Gastroesophageal sphincter (tissue), 4 donors: ENCODE data around the gene PDPN. TPM values are rescaled to one million over a fixed set of nuclear protein-coding genes. Genes with fewer than 3 reads are reported as not detected.

Source experiments
- ATAC-seq: fragments of 150-250 bp; one replicate; pipeline ENCODE4 v1.9.1; 2016; ENCODE audit warnings: mild to moderate bottlenecking, moderate library complexity
- H3K27ac ChIP-seq, 4 donors: fragments of 200-600 bp; sonication (generic) in 3 of 4; 1 replicate in 3 of 4; 2 replicates in 1 of 4; pipeline ENCODE4 v1.5.1; 2016 to 2019
- H3K27me3 ChIP-seq: fragments of 200-600 bp; sonication (generic); one replicate; pipeline ENCODE4 v1.5.1; 2019
- H3K36me3 ChIP-seq, 2 donors: fragments of 200-600 bp; sonication (generic); one replicate each; pipeline ENCODE4 v1.5.1; 2019; ENCODE audit warnings: control low read depth in 1 of 2
- H3K4me1 ChIP-seq, 3 donors: fragments of 200-600 bp; sonication (generic); 1 replicate in 2 of 3; 2 replicates in 1 of 3; pipeline ENCODE4 v1.5.1; 2016 to 2019; ENCODE audit warnings: control low read depth in 2 of 3
- H3K4me3 ChIP-seq, 2 donors: fragments of 200-600 bp; sonication (generic); one replicate each; pipeline ENCODE4 v1.5.1; 2019; ENCODE audit warnings: mild to moderate bottlenecking in 1 of 2, moderate library complexity in 1 of 2
- H3K9me3 ChIP-seq, 3 donors: fragments of 200-600 bp; sonication (generic); one replicate each; pipeline ENCODE4 v1.5.1; 2017 to 2019; ENCODE audit warnings: control low read depth in 2 of 3
- EP300 ChIP-seq: sonication (generic); formaldehyde crosslinking; IDR thresholded peaks from one replicate; pipeline ENCODE4 v1.6.1; 2017; ENCODE audit warnings: antibody characterized with exemption, mild to moderate bottlenecking
- POLR2A ChIP-seq, 2 donors: fragments of 450-650 bp; IDR thresholded peaks; one replicate each; pipeline ENCODE4 v1.6.1; 2017; ENCODE audit warnings: antibody characterized with exemption in 2 of 2, mild to moderate bottlenecking in 2 of 2, moderate library complexity in 1 of 2
- POLR2AphosphoS5 ChIP-seq: sonication (generic); formaldehyde crosslinking; IDR thresholded peaks from one replicate; pipeline ENCODE4 v1.6.1; 2017; ENCODE audit warnings: antibody characterized with exemption
- WGBS, 2 donors: methylation state at CpG; one replicate each; pipeline ENCODE4 v1.1.5; 2018; ENCODE audit warnings: low coverage in 1 of 2; 5-methylcytosine and 5-hydroxymethylcytosine counted together
- total RNA-seq, 4 donors: library from RNA; depleted of rRNA; stranded (reverse); fragments of >200 nt; gene quantifications; one replicate each; pipeline ENCODE4 v1.1.0, GENCODE V29; 2016
- TF ChIP-seq, protein P1 (sequence below), 4 experiments: fragments of 200-600 bp in 2 of 4; fragments of 450-650 bp in 2 of 4; sonication (generic) in 1 of 4; IDR thresholded peaks; one replicate each; pipeline ENCODE4 v1.5.1; 2017 to 2019; ENCODE audit warnings: antibody characterized with exemption in 4 of 4, mild to moderate bottlenecking in 2 of 4, moderate library complexity in 2 of 4

The PDPN gene
- total RNA-seq, 4 donors from 2014 or later, result 10.9 to 31.6 (median 17.3) TPM

- no peak for TF ChIP-seq POLR2A (IDR thresholded peaks at IDR 0.05)
- no peak for TF ChIP-seq EP300
- TF ChIP-seq POLR2AphosphoS5, result no peak
- TF ChIP-seq, protein P1, sequence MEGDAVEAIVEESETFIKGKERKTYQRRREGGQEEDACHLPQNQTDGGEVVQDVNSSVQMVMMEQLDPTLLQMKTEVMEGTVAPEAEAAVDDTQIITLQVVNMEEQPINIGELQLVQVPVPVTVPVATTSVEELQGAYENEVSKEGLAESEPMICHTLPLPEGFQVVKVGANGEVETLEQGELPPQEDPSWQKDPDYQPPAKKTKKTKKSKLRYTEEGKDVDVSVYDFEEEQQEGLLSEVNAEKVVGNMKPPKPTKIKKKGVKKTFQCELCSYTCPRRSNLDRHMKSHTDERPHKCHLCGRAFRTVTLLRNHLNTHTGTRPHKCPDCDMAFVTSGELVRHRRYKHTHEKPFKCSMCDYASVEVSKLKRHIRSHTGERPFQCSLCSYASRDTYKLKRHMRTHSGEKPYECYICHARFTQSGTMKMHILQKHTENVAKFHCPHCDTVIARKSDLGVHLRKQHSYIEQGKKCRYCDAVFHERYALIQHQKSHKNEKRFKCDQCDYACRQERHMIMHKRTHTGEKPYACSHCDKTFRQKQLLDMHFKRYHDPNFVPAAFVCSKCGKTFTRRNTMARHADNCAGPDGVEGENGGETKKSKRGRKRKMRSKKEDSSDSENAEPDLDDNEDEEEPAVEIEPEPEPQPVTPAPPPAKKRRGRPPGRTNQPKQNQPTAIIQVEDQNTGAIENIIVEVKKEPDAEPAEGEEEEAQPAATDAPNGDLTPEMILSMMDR (IDR thresholded peaks at IDR 0.05), result no peak
- no peak overlapping the region for H3K27ac ChIP-seq
- no peaks in the 10 kb centered on the region for H3K27me3 ChIP-seq
- ATAC-seq, result no peak
- no peaks in the 10 kb centered on the region for H3K4me1 ChIP-seq
- H3K4me3 ChIP-seq, result no peak overlapping the region
- no peaks in the 10 kb centered on the region for H3K36me3 ChIP-seq
- 85 to 90% methylated on average over 6 of the region's 6 CpGs for WGBS, 2 donors
- peaks cover 0 to 6% (median 0%) of the 10 kb centered on the region in 3 donors for H3K9me3 ChIP-seq
Observed at GRCh38 chr1:13624526-13624925, 40.9 kb downstream of the PDPN start.

- no peak for ATAC-seq
- H3K9me3 ChIP-seq, result peaks cover 0 to 7% (median 0%) of the 10 kb centered on the region in 3 donors
- H3K27me3 ChIP-seq, result no peaks in the 10 kb centered on the region
- H3K4me1 ChIP-seq, result no peaks in the 10 kb centered on the region
- no peak for TF ChIP-seq POLR2AphosphoS5
- no peak for TF ChIP-seq POLR2A (IDR thresholded peaks at IDR 0.05)
- no peaks in the 10 kb centered on the region for H3K36me3 ChIP-seq
- H3K27ac ChIP-seq, result no peak overlapping the region
- no peak overlapping the region for H3K4me3 ChIP-seq
Observed at GRCh38 chr1:13627127-13627526, 43.5 kb downstream of the PDPN start.

GRCh38 chr1:13628218-13628617 lies 44.6 kb downstream of the PDPN start:
- no peaks in the 10 kb centered on the region for H3K27me3 ChIP-seq
- H3K27ac ChIP-seq, result no peak overlapping the region
- TF ChIP-seq POLR2A (IDR thresholded peaks at IDR 0.05) (no peak), EP300 (no peak), POLR2AphosphoS5 (no peak)
- TF ChIP-seq, protein P1 (IDR thresholded peaks at IDR 0.05), result no peak
- no peak overlapping the region for H3K4me3 ChIP-seq
- 63% methylated on average over 3 of the region's 3 CpGs; no CpG with 5 or more reads in 1 of the 2 donors for WGBS, 2 donors
- ATAC-seq, result no peak
- H3K4me1 ChIP-seq, result no peaks in the 10 kb centered on the region
- H3K36me3 ChIP-seq, result no peaks in the 10 kb centered on the region
- peaks cover 0 to 11% (median 0%) of the 10 kb centered on the region in 3 donors for H3K9me3 ChIP-seq

DNA sequence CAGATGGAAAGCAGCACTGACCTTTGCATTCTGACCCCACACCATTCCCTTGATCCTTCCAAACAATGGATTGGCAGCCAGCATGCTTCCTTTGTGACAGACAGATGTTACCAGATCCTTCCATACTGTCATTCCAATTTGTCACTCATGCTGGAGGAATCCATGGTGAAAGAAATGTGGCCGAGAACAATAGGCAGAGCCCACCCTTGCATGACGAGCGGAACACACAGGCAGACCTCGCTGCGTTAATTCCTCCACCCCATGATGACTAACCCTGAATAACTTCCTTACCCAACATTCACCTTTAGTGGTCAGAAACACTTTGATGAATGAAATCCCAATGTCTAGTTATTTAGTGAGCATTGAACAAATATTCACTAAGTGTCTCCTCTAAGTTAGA lies 45.1 kb downstream of the PDPN start:
- no peaks in the 10 kb centered on the region for H3K36me3 ChIP-seq
- H3K9me3 ChIP-seq, result peaks cover 0 to 11% (median 0%) of the 10 kb centered on the region in 3 donors
- no peak overlapping the region for H3K4me3 ChIP-seq
- H3K27me3 ChIP-seq, result no peaks in the 10 kb centered on the region
- no peaks in the 10 kb centered on the region for H3K4me1 ChIP-seq
- no peak for ATAC-seq
- no peak for TF ChIP-seq POLR2A (IDR thresholded peaks at IDR 0.05)
- TF ChIP-seq POLR2AphosphoS5, result no peak
- TF ChIP-seq, protein P1 (IDR thresholded peaks at IDR 0.05), result no peak
- TF ChIP-seq EP300, result no peak
- 82 to 95% methylated on average over 3 to 4 of the region's 5 CpGs for WGBS, 2 donors
- no peak overlapping the region for H3K27ac ChIP-seq

DNA sequence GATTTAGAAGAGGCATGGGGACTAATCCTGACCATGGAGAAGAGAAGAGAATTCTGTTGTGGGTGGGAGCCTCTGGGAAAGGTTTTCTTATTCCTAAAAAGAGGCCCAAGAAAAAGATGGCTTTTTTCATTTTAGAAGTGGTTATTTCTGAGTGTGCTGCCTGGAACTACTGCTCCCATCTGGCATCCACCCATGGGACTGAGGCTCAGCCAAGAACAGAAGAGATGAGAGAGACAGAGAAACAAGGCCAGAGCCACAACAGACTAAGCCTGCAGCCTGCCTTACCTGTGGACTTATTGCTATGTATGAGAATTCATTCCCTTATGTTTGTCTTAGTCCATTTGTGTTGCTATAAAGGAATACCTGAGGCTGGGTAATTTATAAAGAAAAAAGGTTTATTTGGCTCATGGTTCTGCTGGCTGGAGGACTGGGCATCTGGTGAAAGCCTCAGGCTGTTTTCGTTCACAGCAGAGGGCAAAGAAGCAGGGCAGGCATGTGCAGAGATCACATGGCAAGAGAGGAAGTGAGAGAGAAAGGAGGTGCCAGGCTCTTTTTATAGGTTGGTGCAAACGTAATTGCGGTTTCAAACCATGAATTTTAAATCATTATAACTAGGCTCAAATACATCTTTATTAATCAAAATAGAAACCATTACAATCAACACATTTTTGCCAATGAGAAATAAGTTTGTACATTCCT lies 58.8 kb downstream of the PDPN start:
- ATAC-seq, result no peak
- WGBS, 2 donors, result 56 to 63% methylated on average over 3 of the region's 3 CpGs
- no peak for TF ChIP-seq POLR2AphosphoS5
- no peak for TF ChIP-seq POLR2A (IDR thresholded peaks at IDR 0.05)
- no peak for TF ChIP-seq EP300
- TF ChIP-seq, protein P1 (IDR thresholded peaks at IDR 0.05), result no peak

More for the DNA sequence above, 58.8 kb downstream of the PDPN start:
- Histone ChIP-seq H3K27me3 (no peaks in the 10 kb centered on the region), H3K9me3 (peaks cover 0 to 18% (median 0%) of the 10 kb centered on the region in 3 donors), H3K4me1 (no peaks in the 10 kb centered on the region), H3K27ac (no peak overlapping the region), H3K4me3 (no peak overlapping the region), H3K36me3 (no peaks in the 10 kb centered on the region)
